Measurements from ENCODE around the gene UGCG. TPM values are rescaled to one million over a fixed set of nuclear protein-coding genes. Genes with fewer than 3 reads are reported as not detected.

UGCG gene
- polyA plus RNA-seq, 3 donors = 65.4 to 77.6 (median 74.5) TPM

DNA sequence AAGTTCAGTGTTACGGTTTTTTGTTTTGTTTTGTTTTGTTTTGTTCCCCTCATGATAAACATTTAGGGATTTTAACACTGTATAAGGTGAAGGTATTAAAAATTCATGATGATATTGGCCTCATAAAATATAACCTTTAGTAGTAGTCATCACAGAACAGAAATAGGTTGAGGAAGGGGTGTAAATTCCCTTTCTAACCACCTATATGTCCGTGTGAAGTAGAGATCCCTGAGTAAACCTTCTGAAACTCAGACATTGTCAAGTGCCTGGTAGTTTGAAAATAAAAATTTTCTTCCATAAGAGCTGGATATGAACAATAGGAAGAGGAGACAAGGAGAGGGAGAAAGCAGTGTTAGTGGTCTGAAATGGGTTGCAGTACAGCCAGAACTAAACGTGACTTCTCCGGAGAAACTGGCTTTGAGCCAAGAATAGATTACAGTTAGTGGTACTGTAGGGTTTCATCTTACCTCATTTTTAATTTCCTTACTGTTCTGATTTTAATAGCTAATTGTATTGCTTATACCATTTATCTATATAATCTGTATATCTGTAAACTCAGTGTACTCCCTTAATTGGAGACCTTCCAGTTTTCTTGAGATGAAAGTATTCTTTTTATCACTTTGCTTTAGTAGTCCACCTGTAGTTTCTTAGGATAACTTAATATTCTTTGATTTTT lies 18.3 kb downstream of the UGCG start:
- DNase-seq = no peak

GRCh38 chr9:111915425-111915758 lies 18.8 kb downstream of the UGCG start:
- DNase-seq = no peak

DNA sequence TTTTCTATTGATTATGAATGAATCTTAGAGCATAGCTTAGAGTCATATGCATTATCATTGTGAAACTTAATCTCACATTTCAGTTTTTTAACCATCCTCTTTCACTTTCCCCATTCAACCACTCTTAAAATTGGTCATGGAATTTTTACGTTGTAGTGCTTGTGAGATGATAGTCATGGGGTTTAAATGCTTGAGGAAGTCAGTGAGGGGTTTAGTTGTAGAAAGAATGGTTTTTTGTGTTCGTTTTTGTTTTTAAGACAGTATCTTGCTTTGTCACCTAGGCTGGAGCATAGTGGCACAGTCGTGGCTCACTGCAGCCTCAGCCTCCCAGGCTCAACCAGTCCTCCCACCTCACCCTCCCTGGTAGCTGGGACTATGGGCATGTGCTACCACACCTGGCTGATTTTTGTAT lies 19.6 kb downstream of the UGCG start:
- no peak for DNase-seq

GRCh38 chr9:111917201-111917600 lies 20.6 kb downstream of the UGCG start:
- DNase-seq = no peak

- DNase-seq = no peak
Measured at GRCh38 chr9:111917980-111918379, 21.4 kb downstream of the UGCG start.

DNA sequence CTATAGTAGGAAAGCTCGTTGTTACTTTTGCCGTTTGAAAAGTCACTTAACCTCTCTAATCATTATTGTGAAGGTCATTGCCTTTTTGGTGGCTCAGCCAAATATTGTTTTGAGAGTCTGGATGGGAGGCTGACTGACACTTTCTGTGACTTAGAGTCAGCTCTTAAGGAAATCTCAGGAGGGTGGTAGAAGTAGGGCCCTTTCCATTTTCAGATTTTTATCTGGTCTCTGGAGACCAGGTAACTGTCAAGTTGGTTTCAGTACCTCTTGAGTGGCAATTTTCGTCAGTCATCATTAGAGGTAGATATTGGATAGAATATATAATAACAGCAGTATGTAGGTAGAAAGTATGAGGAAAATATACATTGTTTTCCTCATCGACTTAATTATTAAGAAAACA lies 23.3 kb downstream of the UGCG start:
- DNase-seq = no peak

DNA sequence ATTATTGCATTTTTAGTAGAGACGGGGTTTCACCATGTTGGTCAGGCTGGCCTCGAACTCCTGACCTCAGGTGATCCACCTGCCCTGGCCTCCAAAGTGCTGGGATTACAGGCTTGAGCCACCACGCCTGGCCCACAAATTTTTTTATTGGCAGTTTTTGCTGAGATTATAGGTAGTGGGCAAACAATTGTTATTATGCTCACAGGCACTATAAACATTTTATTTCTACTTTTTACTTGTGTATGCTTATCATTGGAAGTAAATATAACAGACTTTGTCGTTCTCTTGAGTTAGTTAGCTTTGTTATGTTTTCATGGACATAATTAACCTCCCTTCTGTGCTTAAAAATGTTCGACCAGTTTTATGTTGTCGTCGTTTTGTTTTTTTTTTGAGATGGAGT lies 23.9 kb downstream of the UGCG start:
- no peak for DNase-seq

- DNase-seq = no peak
Measured at GRCh38 chr9:111922324-111923013, 25.9 kb downstream of the UGCG start.

GRCh38 chr9:111924281-111924680 lies 27.7 kb downstream of the UGCG start:
- DNase-seq = no peak

GRCh38 chr9:111925017-111925770 lies 28.6 kb downstream of the UGCG start:
- DNase-seq = no peak

GRCh38 chr9:111925784-111926183 lies 29.2 kb downstream of the UGCG start:
- DNase-seq = no peak

DNA sequence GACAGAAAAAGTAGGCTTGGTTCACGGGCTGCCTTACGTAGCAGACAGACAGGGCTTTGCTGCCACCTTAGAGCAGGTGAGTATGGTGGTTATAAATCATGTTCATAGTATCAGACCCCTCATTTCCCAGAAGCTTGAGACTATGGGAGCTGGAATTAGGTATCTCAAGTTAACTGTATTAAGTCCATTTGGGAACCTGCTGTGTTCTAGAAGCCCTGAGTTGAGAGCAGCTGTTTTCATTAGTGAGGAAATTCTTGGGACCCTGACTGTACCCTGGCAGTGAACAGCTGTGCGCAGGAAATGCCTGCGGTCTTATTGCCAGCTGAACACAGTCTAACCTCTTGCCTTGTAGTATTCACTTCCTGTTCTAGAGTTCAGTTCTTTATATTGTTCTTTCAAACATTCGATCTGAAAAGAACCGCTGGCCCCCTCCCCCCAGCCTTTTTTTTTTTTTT lies 29.8 kb downstream of the UGCG start:
- no peak for DNase-seq

- no peak for DNase-seq
Measured at GRCh38 chr9:111928359-111928720, 31.7 kb downstream of the UGCG start.

- DNase-seq = no peak
Measured at GRCh38 chr9:111934747-111935146, 38.1 kb downstream of the UGCG start.

- no peak for DNase-seq
Measured at GRCh38 chr9:111936391-111936790, 39.8 kb downstream of the UGCG start.

DNA sequence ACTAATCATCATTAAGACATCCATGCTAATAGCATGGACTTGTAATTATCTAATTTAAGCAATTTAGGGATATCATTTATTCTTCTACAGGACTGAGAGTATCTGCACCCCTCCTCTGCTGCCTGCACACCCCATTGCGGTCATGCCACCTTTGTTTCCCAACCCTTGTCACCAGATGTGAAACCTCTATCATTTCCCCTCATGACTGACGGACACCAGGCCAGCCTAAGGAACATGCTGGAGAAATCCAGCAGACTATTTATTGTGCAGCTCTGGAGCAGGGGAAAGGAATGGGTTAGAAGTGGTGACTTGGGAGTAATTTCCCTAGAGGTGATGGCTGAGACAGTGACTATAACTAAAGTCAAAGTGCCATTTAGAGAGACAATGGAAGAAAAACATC lies 40.7 kb downstream of the UGCG start:
- DNase-seq = no peak

DNA sequence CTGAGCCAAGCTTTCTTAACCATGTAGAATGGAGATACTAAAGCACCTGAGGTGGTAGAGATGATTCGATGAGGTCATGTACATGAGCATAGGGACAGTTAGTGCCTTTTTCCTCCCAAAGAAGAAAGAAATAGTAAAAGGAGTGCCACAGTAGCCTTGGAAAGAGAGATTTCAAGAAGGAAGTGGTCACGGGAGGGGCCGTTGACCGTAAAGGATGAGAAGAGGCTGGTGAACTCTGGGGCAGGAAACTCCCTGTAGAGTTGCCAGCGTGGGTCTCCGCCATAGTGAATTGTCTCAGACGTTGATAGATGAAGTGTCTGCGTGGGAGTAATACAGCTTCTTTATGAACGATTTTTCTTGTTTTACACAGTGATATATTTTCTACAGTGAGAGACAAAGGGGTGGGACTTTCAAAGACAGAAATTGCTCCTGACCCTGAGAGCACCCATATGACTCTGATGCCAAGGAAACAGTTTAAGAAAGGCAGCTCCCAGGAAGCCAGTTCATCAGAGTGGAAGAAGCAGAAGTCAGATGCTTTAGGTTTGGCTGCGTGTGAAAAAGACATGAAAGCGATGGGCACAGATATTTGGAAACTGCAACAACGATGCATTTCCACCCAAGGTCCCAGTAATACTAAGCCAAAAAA lies 41.3 kb downstream of the UGCG start:
- no peak for DNase-seq

- DNase-seq = no peak
Measured at GRCh38 chr9:111938427-111938800, 41.8 kb downstream of the UGCG start.

- no peak for DNase-seq
Measured at GRCh38 chr9:111939322-111939721, 42.7 kb downstream of the UGCG start.

DNA sequence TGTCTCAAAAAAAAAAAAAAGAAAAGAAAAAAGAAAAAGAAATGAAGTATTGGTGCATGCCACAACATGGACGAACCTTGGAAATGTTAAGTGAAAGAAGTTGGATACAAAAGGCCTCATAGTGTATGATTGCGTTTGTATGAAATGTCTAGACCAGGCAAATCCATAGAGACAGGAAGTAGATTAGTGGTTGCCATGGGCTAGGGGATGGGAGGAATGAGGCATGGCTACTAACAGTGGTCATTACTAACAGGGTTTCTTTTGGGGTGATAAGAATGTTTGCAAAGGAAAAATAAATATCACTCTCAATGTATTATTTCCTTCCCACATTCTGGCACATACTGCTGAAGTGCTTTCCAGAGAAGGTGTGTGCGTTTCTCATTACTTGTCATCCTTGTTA lies 44.1 kb downstream of the UGCG start:
- DNase-seq = no peak

DNA sequence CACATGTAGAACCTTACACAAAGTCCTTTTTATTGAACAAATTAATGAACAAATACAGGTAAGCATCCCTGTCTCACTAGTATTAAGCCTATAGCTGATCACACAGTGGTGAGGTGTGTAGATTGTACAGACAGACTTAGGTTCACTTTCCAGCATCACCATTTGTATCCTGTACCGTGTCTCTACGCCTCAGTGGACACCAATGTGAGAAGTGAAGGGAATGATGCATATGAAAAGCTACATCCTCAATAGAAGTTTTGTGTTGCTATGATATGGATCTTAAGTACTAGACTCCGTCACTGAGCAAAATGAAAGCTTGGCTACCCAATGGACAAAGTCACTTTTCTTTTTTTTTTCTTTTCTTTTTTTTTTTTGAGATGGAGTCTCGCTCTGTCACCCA lies 46.6 kb downstream of the UGCG start:
- no peak for DNase-seq

DNA sequence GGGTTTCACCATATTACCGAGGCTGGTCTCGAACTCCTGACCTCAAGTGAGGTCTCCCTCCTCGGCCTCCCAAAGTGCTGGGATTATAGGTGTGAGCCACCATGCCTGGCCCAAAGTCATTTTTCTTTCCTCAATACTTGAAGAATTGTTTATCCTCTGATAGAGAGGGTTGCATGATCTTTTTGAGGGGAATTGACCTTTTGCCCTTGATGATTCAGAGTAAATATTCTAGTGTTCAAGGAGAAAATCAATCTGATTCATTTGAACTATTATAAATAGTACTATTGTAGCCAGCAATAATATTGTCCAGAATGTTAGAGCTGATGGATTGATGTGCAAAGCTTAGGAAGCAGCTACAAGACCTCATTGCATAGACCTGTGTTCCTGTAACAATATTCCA lies 47.1 kb downstream of the UGCG start:
- DNase-seq = no peak

Measured in renal pelvis (tissue), 4 donors.